A673 (cell line): ENCODE measurements around the gene TCTN3. TPM values are rescaled to one million over a fixed set of nuclear protein-coding genes. Genes with fewer than 3 reads are reported as not detected.
"Not testable (repeated sequence)": the region's sequence is repeated elsewhere in the genome, so short reads cannot be mapped to it uniquely, and the experiment has no call there.

Experiments
- BruUV-seq: library from RNA; stranded (reverse); fragments of 400-500 nt; replicated peaks from 2 replicates; lab custom pipeline; 2021; lab: Mats Ljungman, UMichigan
- CTCF ChIA-PET: fragments of 300-600 bp; sonication (Branson Sonifier 250); formaldehyde crosslinking; loops from one replicate; lab custom pipeline; 2022; ENCODE audit warnings: antibody characterized with exemption; lab: Charles Lee
- POLR2A ChIA-PET: fragments of 300-600 bp; sonication (Branson Sonifier 250); formaldehyde crosslinking; loops from one replicate; lab custom pipeline; 2022; ENCODE audit warnings: antibody characterized with exemption; ENCODE audit not compliant: low non-redundant PET; lab: Charles Lee
- DNase-seq: peaks from one replicate; pipeline ENCODE4 v3.0.0-alpha.2; 2015; ENCODE audit warnings: low spot score
- H3K27ac ChIP-seq: fragments of 200-600 bp; sonication (generic); 2 replicates; pipeline ENCODE4 v1.5.1; 2016; ENCODE audit warnings: mixed run types, low read depth, mild to moderate bottlenecking, mixed read lengths, antibody characterized with exemption, low read length; ENCODE audit not compliant: poor library complexity, severe bottlenecking
- H3K27me3 ChIP-seq: fragments of 200-600 bp; sonication (generic); replicated peaks from 2 replicates; pipeline ENCODE4 v1.6.1; 2017; ENCODE audit warnings: mixed run types, low read depth, mild to moderate bottlenecking, mixed read lengths, antibody characterized with exemption, low read length; ENCODE audit not compliant: insufficient read depth, poor library complexity
- H3K36me3 ChIP-seq: fragments of 200-600 bp; sonication (generic); 2 replicates; pipeline ENCODE4 v1.6.1; 2016; ENCODE audit warnings: mixed run types, mild to moderate bottlenecking, mixed read lengths, antibody characterized with exemption, low read length; ENCODE audit not compliant: insufficient read depth, poor library complexity, severe bottlenecking
- H3K4me1 ChIP-seq: fragments of 200-600 bp; sonication (generic); 2 replicates; pipeline ENCODE4 v1.6.1; 2017; ENCODE audit warnings: mixed run types, mild to moderate bottlenecking, mixed read lengths, antibody characterized with exemption, low read length; ENCODE audit not compliant: insufficient read depth, poor library complexity, severe bottlenecking
- H3K4me3 ChIP-seq: fragments of 200-600 bp; sonication (generic); 2 replicates; pipeline ENCODE4 v1.5.1; 2016; ENCODE audit warnings: low read depth, mixed run types, mild to moderate bottlenecking, mixed read lengths, low read length; ENCODE audit not compliant: poor library complexity, severe bottlenecking
- H3K9me3 ChIP-seq: fragments of 200-600 bp; sonication (generic); 2 replicates; pipeline ENCODE4 v1.6.1; 2016; ENCODE audit warnings: mixed run types, low read depth, mild to moderate bottlenecking, mixed read lengths, antibody characterized with exemption, low read length; ENCODE audit not compliant: poor library complexity, severe bottlenecking
- EZH2 ChIP-seq: fragments of 200-600 bp; sonication (generic); IDR thresholded peaks from 2 replicates; pipeline ENCODE4 v1.6.1; 2017; ENCODE audit warnings: borderline replicate concordance, low read depth, mild to moderate bottlenecking, mixed read lengths, antibody characterized with exemption, low read length; ENCODE audit not compliant: poor library complexity, severe bottlenecking
- intact Hi-C: fragments of 100-400 bp; cut with micrococcal nuclease; formaldehyde crosslinking; loops from one replicate; pipeline ENCODE4 v1.10.0; 2022; ENCODE audit not compliant: unreplicated experiment
- total RNA-seq: library from RNA; stranded (reverse); gene quantifications from 2 replicates; pipeline ENCODE4 v1.2.3, GENCODE V29; 2021
- TF ChIP-seq, protein P1 (sequence below): fragments of 300-800, 200-600 bp; sonication (generic); conservative IDR thresholded peaks from 2 replicates; pipeline ENCODE4 v1.5.1; 2017; ENCODE audit warnings: low read depth, mild to moderate bottlenecking, antibody characterized with exemption, low read length, moderate library complexity, mixed read lengths

The TCTN3 gene
- total RNA-seq, 1 experiment from 2014 or later, result 42.5 TPM

DNA sequence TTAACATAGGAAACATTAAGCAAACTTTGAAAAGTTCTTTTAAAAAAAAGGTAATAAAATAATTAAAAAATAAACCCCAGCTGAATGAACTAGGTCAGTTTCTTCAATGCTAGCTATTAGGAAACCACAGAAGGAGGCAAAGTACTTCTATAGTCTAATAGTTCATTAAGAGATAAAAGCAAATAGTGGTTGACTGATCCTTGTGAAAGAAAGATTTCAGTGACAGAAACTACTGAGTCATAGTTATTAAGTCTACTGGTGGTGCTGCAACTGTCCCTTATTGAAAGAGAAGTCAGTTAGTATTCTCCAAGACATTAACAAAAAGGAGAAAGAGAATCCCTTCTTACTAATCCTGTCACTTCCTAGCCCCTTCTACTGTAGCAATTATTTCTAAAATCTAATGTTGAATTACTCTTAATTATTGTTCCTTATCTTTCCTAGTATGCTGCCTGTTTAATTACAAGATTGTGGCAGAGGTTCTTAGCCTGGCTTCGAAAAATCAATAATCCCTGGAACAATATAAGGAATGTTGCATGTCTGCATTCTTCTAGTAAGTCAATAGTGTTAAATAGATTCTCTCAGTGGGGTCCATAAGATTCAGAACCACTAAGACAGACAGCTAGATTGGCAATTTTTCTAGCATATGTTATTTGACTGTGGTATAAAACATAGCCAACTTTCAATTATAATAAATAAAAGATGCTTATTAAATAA is 18.2 kb downstream of the TCTN3 start:
- H3K27me3 ChIP-seq, result no peaks in the 10 kb centered on the region
- no peaks in the 10 kb centered on the region for H3K4me1 ChIP-seq
- DNase-seq, result no peak
- POLR2A ChIA-PET, result no interaction called here
- H3K4me3 ChIP-seq, result no peak overlapping the region
- H3K27ac ChIP-seq, result no peak overlapping the region
- no peaks in the 10 kb centered on the region for H3K9me3 ChIP-seq
- TF ChIP-seq, protein P1, sequence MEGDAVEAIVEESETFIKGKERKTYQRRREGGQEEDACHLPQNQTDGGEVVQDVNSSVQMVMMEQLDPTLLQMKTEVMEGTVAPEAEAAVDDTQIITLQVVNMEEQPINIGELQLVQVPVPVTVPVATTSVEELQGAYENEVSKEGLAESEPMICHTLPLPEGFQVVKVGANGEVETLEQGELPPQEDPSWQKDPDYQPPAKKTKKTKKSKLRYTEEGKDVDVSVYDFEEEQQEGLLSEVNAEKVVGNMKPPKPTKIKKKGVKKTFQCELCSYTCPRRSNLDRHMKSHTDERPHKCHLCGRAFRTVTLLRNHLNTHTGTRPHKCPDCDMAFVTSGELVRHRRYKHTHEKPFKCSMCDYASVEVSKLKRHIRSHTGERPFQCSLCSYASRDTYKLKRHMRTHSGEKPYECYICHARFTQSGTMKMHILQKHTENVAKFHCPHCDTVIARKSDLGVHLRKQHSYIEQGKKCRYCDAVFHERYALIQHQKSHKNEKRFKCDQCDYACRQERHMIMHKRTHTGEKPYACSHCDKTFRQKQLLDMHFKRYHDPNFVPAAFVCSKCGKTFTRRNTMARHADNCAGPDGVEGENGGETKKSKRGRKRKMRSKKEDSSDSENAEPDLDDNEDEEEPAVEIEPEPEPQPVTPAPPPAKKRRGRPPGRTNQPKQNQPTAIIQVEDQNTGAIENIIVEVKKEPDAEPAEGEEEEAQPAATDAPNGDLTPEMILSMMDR, result no peak
- no peak for TF ChIP-seq EZH2
- BruUV-seq, result no TSS peak
- H3K36me3 ChIP-seq, result peaks cover 55% of the 10 kb centered on the region
- CTCF ChIA-PET, result no interaction called here
- intact Hi-C loops, result no loop called here

DNA sequence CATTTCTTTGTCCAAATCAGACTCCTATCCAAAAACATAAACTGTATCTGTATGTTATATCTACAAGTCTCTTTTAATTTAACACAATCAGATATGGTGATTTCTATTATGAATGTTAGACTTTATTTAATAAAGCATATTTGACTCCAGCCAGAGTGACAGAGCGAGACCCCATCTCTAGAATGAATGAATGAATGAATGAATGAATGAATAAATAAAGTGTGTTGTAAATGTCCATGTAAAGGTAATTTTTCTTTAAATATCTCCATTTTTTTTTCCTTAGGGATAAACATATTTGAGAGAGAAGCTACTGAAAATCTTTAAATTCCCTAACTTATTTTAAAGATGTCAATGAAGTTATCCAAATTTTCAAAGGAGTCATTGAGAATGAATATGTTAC is 19.1 kb downstream of the TCTN3 start:
- BruUV-seq, result no TSS peak
- H3K27me3 ChIP-seq, result no peaks in the 10 kb centered on the region
- intact Hi-C loops, result no loop called here
- ChIA-PET POLR2A (no interaction called here), CTCF (no interaction called here)
- TF ChIP-seq, protein P1, result no peak
- H3K4me1 ChIP-seq, result no peaks in the 10 kb centered on the region
- H3K36me3 ChIP-seq, result peaks cover 46% of the 10 kb centered on the region
- no peak overlapping the region for H3K27ac ChIP-seq
- H3K4me3 ChIP-seq, result no peak overlapping the region
- DNase-seq, result no peak
- no peaks in the 10 kb centered on the region for H3K9me3 ChIP-seq

DNA sequence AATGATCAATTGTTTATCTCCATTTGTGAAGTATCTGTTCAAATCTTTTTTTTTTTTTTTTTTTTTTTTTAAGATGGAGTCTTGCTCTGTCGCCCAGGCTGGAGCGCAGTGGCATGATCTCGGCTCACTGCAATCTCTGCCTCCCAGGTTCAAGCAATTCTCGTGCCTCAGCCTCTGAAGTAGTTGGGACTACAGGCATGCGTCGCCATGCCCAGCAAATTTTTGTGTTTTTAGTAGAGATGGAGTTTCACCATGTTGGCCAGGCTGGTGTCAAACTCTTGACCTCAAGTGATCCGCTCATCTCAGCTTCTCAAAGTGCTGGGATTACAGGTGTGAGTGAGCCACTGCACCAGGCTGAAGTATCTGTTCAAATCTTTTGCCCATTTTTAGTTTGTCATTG is 21.1 kb downstream of the TCTN3 start:
- DNase-seq, CTCF ChIA-PET, H3K27ac ChIP-seq, H3K27me3 ChIP-seq, BruUV-seq, POLR2A ChIA-PET, H3K4me3 ChIP-seq, H3K4me1 ChIP-seq, H3K9me3 ChIP-seq, intact Hi-C loops: not testable (repeated sequence)
- H3K36me3 ChIP-seq, result peaks cover 32% of the 10 kb centered on the region

DNA sequence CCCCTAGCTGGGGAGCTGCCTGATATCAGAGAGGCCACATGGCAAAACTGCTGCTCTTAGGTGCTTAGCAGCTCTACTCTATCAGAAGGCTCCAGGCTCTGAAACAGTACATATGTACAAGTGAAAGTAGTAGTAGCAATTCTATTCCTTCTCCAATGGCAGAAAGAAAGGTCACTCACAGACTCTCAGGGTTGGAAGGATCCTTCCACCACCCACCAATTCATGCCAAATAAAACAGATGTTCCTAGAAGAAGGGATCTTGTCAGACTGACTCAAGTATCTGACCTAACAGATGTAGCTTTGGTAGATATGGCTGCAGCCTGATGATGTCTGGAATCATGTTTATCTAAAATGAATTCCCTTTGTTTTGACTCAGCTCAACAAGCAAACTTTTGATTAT is 29.2 kb downstream of the TCTN3 start:
- no peak for DNase-seq
- TF ChIP-seq EZH2, result no peak
- TF ChIP-seq, protein P1, result no peak
- POLR2A ChIA-PET, result no interaction called here
- Histone ChIP-seq H3K4me1 (no peaks in the 10 kb centered on the region), H3K36me3 (peaks cover 9% of the 10 kb centered on the region), H3K4me3 (no peak overlapping the region), H3K27ac (no peak overlapping the region), H3K9me3 (no peaks in the 10 kb centered on the region), H3K27me3 (no peaks in the 10 kb centered on the region)
- CTCF ChIA-PET, result no interaction called here
- intact Hi-C loops, result no loop called here
- no TSS peak for BruUV-seq
